ENCODE measurements around the gene IQCN.

The IQCN gene

GRCh38 chr19:18283338-18283737 is 9.1 kb upstream of the IQCN start:
- Histone ChIP-seq H3K4me3 (replicated peaks; ENCODE audit: insufficient read depth, low read length) (no peak overlapping the region), H3K27me3 (ENCODE audit: insufficient read depth, poor library complexity, severe bottlenecking) (no peaks in the 10 kb centered on the region), H3K27ac (replicated peaks) (no peak overlapping the region)
- TF ChIP-seq CTCF (IDR thresholded peaks at IDR 0.05; ENCODE audit: insufficient read depth, low read length) (no peak), POLR2AphosphoS5 (IDR thresholded peaks at IDR 0.05; ENCODE audit: low read depth) (no peak), GABPA (IDR thresholded peaks at IDR 0.05; ENCODE audit: low read depth) (no peak), SPI1 (IDR thresholded peaks at IDR 0.05; ENCODE audit: borderline replicate concordance, low read depth) (no peak)
- TF ChIP-seq, protein P1, sequence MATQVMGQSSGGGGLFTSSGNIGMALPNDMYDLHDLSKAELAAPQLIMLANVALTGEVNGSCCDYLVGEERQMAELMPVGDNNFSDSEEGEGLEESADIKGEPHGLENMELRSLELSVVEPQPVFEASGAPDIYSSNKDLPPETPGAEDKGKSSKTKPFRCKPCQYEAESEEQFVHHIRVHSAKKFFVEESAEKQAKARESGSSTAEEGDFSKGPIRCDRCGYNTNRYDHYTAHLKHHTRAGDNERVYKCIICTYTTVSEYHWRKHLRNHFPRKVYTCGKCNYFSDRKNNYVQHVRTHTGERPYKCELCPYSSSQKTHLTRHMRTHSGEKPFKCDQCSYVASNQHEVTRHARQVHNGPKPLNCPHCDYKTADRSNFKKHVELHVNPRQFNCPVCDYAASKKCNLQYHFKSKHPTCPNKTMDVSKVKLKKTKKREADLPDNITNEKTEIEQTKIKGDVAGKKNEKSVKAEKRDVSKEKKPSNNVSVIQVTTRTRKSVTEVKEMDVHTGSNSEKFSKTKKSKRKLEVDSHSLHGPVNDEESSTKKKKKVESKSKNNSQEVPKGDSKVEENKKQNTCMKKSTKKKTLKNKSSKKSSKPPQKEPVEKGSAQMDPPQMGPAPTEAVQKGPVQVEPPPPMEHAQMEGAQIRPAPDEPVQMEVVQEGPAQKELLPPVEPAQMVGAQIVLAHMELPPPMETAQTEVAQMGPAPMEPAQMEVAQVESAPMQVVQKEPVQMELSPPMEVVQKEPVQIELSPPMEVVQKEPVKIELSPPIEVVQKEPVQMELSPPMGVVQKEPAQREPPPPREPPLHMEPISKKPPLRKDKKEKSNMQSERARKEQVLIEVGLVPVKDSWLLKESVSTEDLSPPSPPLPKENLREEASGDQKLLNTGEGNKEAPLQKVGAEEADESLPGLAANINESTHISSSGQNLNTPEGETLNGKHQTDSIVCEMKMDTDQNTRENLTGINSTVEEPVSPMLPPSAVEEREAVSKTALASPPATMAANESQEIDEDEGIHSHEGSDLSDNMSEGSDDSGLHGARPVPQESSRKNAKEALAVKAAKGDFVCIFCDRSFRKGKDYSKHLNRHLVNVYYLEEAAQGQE (IDR thresholded peaks at IDR 0.05; ENCODE audit: insufficient replicate concordance, low read depth) = no peak
- no peak for DNase-seq (ENCODE audit: low read depth in 1 of 2, low spot score in 1 of 2)

DNA sequence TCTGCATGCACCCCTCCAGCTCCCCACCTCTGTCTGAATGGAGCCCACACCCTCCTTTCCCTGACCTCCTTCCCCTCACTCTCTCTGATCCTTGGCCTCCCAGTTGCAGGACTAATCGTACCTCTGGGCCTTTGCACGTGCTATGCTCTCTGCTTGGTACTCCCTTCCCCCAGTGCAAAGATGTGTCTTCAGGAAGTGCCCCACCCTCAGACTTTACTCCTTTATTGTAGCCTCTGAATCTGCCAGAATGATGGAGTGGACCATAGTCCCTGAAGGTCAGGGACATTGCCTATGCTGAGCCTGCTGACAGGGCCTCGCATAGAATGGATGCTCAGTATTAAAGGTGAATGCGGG is 8.5 kb upstream of the IQCN start:
- Histone ChIP-seq H3K27ac (replicated peaks) (peak overlapping the region; percentile 99), H3K27me3 (ENCODE audit: insufficient read depth, poor library complexity, severe bottlenecking) (no peaks in the 10 kb centered on the region), H3K4me3 (replicated peaks; ENCODE audit: insufficient read depth, low read length) (peak overlapping the region; percentile 48)
- no peak for TF ChIP-seq GABPA (IDR thresholded peaks at IDR 0.05; ENCODE audit: low read depth)
- TF ChIP-seq SPI1 (IDR thresholded peaks at IDR 0.05; ENCODE audit: borderline replicate concordance, low read depth) = no peak
- no peak for TF ChIP-seq CTCF (IDR thresholded peaks at IDR 0.05; ENCODE audit: insufficient read depth, low read length)
- TF ChIP-seq, protein P1 (IDR thresholded peaks at IDR 0.05; ENCODE audit: insufficient replicate concordance, low read depth) = no peak
- TF ChIP-seq POLR2AphosphoS5 (IDR thresholded peaks at IDR 0.05; ENCODE audit: low read depth) = no peak
- peak in 1 of 2 experiments; percentile 24 for DNase-seq (ENCODE audit: low read depth in 1 of 2, low spot score in 1 of 2)

GRCh38 chr19:18282021-18282787 is 8.0 kb upstream of the IQCN start:
- Histone ChIP-seq H3K4me3 (replicated peaks; ENCODE audit: insufficient read depth, low read length) (peak overlapping the region; percentile 48), H3K27ac (replicated peaks) (peak overlapping the region; percentile 99), H3K27me3 (ENCODE audit: insufficient read depth, poor library complexity, severe bottlenecking) (no peaks in the 10 kb centered on the region)
- no peak for TF ChIP-seq SPI1 (IDR thresholded peaks at IDR 0.05; ENCODE audit: borderline replicate concordance, low read depth)
- no peak for TF ChIP-seq CTCF (IDR thresholded peaks at IDR 0.05; ENCODE audit: insufficient read depth, low read length)
- TF ChIP-seq POLR2AphosphoS5 (IDR thresholded peaks at IDR 0.05; ENCODE audit: low read depth) = peak; percentile 77
- DNase-seq (ENCODE audit: low read depth in 1 of 2, low spot score in 1 of 2) = peak in 1 of 2 experiments; percentile 88
